HG03460 (cell line): ENCODE results near the gene ARID1B.
A peak's percentile ranks its signal among the peaks of the same experiment; 100 is the strongest.
"Not testable (repeated sequence)": the region's sequence is repeated elsewhere in the genome, so short reads cannot be mapped to it uniquely, and the experiment has no call there.

Experiments used
- ATAC-seq: cut with Tn5 transposase; IDR thresholded peaks from one replicate; pipeline ENCODE4 v1.9.1; 2021; ENCODE audit not compliant: unreplicated experiment

ARID1B gene

GRCh38 chr6:157038610-157039009 is 261.4 kb downstream of the ARID1B start:
- no peak for ATAC-seq

GRCh38 chr6:157039639-157040038 is 262.5 kb downstream of the ARID1B start:
- ATAC-seq: not testable (repeated sequence)

- ATAC-seq: no peak
Measured at GRCh38 chr6:157040191-157040590, 263.0 kb downstream of the ARID1B start.

- ATAC-seq: no peak
Measured at GRCh38 chr6:157045831-157046454, 268.8 kb downstream of the ARID1B start.

- no peak for ATAC-seq
Measured at GRCh38 chr6:157046776-157047175, 269.6 kb downstream of the ARID1B start.

GRCh38 chr6:157047328-157047727 is 270.1 kb downstream of the ARID1B start:
- ATAC-seq: no peak

- no peak for ATAC-seq
Measured at GRCh38 chr6:157047951-157048350, 270.8 kb downstream of the ARID1B start.

GRCh38 chr6:157049133-157049532 is 272.0 kb downstream of the ARID1B start:
- no peak for ATAC-seq

GRCh38 chr6:157050537-157051265 is 273.5 kb downstream of the ARID1B start:
- ATAC-seq: no peak

GRCh38 chr6:157054531-157054979 is 277.4 kb downstream of the ARID1B start:
- ATAC-seq: peak; percentile 73

- ATAC-seq: no peak
Measured at GRCh38 chr6:157055863-157056262, 278.7 kb downstream of the ARID1B start.

- peak; percentile 52 for ATAC-seq
Measured at GRCh38 chr6:157056275-157056674, 279.1 kb downstream of the ARID1B start.

- no peak for ATAC-seq
Measured at GRCh38 chr6:157058574-157058973, 281.4 kb downstream of the ARID1B start.

- no peak for ATAC-seq
Measured at GRCh38 chr6:157059781-157060180, 282.6 kb downstream of the ARID1B start.

GRCh38 chr6:157060440-157060952 is 283.3 kb downstream of the ARID1B start:
- ATAC-seq: no peak

- no peak for ATAC-seq
Measured at GRCh38 chr6:157061770-157062594, 284.8 kb downstream of the ARID1B start.

- ATAC-seq: no peak
Measured at GRCh38 chr6:157063176-157063905, 286.2 kb downstream of the ARID1B start.

GRCh38 chr6:157063923-157064322 is 286.7 kb downstream of the ARID1B start:
- no peak for ATAC-seq

- ATAC-seq: no peak
Measured at GRCh38 chr6:157064502-157064901, 287.3 kb downstream of the ARID1B start.

- ATAC-seq: no peak
Measured at GRCh38 chr6:157065366-157065765, 288.2 kb downstream of the ARID1B start.
